Measurements from ENCODE around the gene PRRG4.
"Not testable (repeated sequence)": the region's sequence is repeated elsewhere in the genome, so short reads cannot be mapped to it uniquely, and the experiment has no call there.

Gene PRRG4

GRCh38 chr11:32831221-32831620 lies 1.5 kb downstream of the PRRG4 start:
- no peak for DNase-seq

GRCh38 chr11:32833921-32834320 lies 4.2 kb downstream of the PRRG4 start:
- DNase-seq = no peak

DNA sequence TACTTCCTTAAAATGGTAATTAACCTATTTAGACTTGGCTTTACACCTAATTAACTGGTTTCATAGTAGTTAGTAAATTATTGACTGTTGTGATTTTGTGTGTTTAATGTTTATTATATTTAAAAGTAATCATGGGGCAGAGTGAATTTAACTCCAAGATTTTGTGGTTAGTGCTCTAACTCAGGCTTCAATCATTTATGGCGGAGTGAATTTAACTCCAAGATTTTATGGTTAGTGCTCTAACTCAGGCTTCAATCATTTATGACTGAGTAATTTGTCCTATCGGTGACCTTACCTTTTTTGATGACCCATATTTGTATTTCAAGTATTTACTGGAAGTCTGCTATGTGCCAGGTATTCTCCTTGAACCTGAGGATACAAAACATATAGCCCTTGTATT lies 7.2 kb downstream of the PRRG4 start:
- no peak for DNase-seq

- DNase-seq = no peak
These were observed 9.0 kb downstream of the PRRG4 start for GRCh38 chr11:32838505-32839274.

DNA sequence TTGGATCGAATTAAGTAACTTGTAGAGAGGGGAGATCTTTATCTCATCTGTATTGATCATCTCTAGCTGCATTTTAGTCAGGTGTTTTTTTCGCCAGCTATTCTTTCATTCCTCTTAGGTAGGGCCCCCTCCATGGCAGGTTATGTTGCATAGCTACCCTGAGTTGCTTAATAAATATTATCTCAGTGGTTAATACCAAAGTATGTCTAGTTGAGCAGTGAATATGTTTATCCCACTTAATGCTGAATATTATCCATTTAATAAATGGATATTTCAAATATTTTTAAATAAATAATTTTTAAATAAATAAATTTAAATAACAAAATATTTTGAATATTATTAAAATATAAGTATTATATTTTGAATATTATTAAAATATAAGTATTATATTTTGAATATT lies 9.6 kb downstream of the PRRG4 start:
- DNase-seq = no peak

DNA sequence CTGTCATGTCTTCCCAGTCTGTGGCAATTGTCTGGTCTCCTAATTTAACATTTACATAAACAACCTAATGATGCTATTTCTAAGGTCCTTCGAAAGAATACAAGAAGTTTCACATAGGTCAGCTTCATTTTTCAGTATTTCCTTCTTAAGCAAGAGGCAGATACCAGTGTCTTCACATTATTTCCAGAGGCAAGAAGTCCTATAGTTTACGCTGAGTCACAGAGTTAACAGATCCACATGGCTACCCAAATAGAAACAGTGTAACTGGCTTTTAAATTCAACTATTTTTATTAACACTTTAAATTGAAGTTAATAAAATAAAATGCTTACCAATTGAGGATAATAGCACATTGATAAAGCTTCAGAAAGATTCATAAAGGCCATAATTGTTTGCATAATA lies 10.9 kb downstream of the PRRG4 start:
- DNase-seq = no peak

- DNase-seq = no peak
These were observed 13.8 kb downstream of the PRRG4 start for GRCh38 chr11:32843544-32843943.

DNA sequence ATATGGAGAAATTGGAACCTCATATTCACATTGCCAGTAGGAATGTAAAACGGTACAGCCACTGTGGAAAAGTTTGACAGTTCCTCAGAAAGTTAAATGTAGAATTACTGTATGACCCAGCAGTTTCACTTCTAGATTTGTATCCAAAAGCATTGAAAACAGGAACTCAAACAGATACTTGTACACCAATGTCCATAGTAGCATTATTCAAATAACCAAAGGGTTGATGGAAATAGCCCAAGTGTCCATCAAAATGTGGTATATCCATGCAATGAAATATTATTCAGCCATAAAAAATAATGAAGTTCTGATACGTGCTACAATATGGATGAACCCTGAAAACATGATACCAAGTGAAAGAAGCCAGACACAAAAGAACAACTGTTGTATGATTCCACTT lies 17.8 kb downstream of the PRRG4 start:
- no peak for DNase-seq

DNA sequence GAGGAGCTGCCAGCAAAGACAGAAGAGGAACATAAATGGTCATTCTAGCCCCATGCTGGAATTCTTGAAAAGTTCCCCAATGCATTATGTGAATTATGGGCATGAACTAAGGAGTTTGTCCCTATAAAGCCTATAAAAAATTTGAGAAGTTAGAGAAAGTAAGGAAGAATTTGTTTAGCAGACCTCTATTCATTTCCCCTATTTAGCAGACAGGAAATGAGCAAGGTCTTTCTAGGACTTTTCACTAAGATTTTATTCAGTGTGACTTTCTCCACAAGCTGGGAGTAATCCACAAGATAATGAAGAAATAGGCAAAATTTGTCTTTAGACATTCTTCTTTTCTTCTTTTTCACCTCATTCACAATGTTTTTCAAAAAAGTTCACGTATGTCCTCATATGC lies 20.0 kb downstream of the PRRG4 start:
- no peak for DNase-seq

GRCh38 chr11:32851251-32851650 lies 21.5 kb downstream of the PRRG4 start:
- no peak for DNase-seq

DNA sequence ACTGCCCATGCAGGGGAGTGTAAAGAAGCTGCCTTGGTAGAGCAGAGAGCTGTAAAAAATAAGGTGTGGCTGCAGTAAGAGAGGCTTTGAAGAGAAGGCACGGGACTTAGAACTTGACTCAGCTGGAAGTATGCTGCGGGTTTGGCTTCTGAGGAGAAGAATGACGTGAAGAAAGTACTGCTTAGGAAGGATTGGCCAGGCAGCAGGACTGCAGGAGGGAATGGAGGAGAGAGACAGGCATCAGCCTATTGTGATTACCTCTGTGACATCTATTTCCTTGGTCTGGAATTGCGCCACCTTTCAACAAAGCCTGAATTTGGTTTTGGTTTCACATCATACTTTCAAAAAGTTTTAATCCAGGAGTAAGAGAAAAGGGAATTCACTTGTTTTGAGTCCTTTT lies 22.5 kb downstream of the PRRG4 start:
- DNase-seq = no peak

- DNase-seq = no peak
These were observed 25.9 kb downstream of the PRRG4 start for GRCh38 chr11:32855601-32856000.

DNA sequence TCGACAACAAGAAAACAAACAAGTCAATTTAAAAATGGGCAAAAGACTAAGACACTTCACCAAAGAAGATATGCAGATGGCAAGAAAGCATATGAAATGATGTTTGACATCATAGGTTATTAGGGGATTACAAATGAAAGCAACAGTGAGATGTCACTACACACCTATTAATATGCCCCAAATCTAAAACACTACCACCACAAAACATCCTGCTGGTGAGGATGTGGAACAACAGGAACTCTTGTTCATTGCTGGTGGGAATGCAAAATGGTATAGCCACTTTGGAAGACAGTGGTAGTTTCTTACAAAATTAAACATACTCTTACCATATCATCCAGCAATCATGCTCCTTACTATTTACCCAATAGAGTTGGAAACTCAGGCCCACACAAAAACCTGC lies 29.0 kb downstream of the PRRG4 start:
- DNase-seq = no peak

- no peak for DNase-seq
These were observed 32.3 kb downstream of the PRRG4 start for GRCh38 chr11:32861850-32862577.

DNA sequence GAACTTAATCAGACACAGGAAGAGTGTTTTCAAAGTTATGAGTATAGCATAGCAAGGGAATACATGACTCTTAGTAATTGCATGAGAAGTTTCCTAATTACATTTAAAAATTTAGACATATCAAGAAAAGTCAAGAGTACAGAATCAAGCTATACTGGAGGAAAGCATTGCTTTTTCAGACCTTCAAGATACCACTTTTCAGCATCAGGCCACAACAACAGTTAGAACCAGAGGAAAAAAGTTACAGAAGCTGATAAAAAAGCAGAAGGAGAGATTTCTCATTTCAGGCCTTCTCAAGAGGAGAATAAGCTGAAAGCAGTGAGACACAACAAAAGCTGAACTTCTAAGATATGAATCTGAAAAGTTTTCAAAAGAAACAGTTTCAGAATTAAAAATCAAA lies 34.8 kb downstream of the PRRG4 start:
- DNase-seq = no peak

GRCh38 chr11:32868752-32869151 lies 39.0 kb downstream of the PRRG4 start:
- not testable (repeated sequence) for DNase-seq

DNA sequence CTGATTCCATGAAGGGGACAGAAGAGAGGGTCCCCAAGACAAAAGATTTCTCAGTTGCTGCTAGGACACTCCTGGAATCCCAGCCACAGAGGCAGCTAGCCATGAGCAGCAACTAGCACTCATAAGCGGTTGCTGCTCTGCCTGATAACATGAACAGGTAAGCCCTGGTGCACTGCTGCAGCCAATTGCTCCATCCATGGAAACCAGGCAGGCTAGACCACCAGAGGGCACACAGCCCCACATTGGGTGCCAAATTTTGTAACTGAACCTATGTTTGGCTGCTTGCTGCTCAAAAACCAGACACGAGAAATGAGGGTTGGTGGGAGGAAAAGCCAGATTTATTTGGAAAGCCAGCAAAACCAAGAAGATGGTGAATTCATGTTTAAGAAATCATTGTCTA lies 40.9 kb downstream of the PRRG4 start:
- peak; percentile 21 for DNase-seq

DNA sequence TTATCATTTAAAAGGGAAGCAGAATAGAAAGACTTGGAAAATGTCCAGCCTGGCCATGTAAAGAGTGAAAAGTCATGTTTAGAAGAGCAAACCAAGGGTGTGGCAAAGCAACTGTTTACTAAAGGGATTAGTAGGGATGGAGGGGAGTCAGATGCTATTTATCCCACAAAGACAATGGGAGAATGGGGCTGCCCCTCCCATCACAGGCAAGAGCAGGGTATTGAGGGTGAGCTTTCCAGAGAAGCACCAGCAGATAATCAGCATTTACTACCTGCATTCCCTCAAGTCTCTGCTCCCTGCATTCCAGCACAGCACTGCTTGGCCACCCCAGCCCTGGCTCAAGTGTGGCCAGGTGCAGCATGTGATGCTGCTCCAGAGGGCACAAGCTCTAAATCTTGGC lies 44.4 kb downstream of the PRRG4 start:
- no peak for DNase-seq

DNA sequence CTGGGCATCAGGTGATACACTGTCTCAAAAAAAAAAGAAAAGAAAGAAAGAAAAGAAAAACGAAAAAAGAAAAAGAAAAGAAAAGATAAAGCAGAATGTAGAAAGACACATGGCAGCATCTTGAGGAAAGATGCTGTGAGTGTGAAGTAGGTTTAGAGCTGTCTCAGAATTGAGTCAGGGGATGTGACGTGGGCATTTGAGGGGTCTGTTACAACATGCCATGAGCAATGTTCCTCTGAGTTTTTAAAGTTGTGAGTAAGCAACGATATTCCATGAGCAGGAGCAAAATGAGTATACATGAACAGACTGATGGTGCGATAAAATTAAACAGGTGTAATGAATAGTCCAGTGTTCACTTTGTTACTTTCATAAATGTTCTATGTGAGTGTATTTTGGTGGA lies 51.6 kb downstream of the PRRG4 start:
- no peak for DNase-seq

- DNase-seq = no peak
These were observed 53.7 kb downstream of the PRRG4 start for GRCh38 chr11:32883421-32883820.

- DNase-seq = no peak
These were observed 54.3 kb downstream of the PRRG4 start for GRCh38 chr11:32884023-32884422.

DNA sequence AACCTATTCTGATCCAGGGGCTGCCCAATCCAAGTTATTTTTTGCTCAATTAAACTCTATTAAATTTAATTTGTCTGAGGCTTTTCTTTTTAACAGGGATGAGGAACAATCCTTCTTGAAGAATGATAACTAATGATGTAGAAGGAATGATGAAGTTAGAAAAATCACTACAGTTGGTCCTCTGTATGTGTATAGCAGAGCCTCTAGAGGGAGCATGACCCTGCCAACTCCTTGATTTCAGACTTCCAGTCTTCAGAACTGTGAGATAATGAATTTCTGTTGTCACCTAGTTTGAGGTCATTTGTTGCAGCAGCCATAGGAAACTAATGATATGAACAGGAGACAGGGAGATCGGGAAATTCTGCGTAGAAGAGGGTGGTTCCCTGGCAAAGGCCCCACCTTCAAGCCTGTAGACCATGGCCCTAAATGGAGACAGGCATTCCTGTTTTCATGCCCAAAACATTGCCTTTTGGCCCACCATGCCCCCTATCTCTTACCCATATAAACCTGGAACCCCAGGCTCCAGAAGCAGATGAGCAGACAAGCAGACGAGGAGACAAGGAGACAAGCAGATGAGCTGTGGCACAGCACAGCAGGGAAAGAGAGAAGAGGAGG lies 55.1 kb downstream of the PRRG4 start:
- peak; percentile 14 for DNase-seq

- no peak for DNase-seq
These were observed 55.8 kb downstream of the PRRG4 start for GRCh38 chr11:32885556-32885955.

- DNase-seq = no peak
These were observed 56.5 kb downstream of the PRRG4 start for GRCh38 chr11:32886180-32886579.
